Activated effector memory CD4-positive, alpha-beta T cell treated with anti-CD3 and anti-CD28 coated beads, Interleukin-2, amount 50 U/mL, for 16 hours (primary cell): ENCODE results near the gene SPRED2.

Source experiments
- DNase-seq: peaks from one replicate; pipeline ENCODE4 v3.0.0-alpha.2; 2020

Gene SPRED2, protein sequence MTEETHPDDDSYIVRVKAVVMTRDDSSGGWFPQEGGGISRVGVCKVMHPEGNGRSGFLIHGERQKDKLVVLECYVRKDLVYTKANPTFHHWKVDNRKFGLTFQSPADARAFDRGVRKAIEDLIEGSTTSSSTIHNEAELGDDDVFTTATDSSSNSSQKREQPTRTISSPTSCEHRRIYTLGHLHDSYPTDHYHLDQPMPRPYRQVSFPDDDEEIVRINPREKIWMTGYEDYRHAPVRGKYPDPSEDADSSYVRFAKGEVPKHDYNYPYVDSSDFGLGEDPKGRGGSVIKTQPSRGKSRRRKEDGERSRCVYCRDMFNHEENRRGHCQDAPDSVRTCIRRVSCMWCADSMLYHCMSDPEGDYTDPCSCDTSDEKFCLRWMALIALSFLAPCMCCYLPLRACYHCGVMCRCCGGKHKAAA

DNA sequence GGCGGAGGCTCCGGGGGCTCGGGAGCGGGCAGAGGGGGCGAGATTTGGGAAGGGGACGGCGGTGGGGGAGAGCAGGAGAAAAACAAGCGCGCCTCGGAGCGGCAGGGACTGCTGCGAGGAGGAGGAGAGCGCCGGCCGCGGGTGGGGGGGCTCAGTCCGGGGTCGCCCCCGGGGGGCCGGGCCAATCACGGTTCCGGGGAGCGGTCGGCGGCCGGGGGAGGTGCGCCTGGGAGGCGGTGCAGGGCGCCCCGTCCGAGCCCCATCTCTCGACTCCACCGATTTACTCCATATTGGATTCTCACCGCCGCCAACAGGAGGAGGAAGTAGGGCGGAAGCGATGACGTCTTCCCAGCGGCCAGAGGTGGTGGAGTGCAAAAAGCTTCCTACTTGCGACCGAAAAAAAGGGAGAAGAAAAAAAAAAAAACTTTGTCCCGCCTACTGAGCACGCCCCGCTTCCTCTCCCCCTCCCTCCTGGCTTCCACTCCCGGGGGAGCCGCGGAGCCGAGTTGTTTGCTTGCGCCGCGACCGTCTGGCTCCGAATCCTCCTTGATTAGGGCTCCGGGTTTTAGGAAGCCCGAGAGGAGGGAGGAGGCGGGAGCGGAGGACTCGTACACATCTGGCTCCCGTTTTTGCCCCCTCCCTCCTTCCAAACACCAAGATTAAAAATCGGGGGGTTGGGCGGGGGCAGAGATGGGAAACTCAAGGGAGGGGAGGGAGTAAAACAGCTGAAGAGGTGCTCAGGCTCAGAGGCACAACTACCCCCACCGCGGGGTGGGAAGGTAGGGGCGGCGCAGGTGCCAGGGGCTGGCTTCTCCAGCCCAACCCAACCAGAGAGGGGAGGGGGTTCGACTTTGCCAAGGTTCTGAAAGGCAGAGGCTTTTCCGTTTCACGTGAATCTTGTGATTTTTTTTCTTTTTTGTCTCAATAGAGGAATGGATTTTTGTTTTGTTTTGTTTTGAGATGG lies at the start of gene SPRED2:
TSS of gene SPRED2 (minus strand) at position 373 of the 964 bp plus-strand sequence. CDS start 612 bp downstream, outside the sequence.
- DNase-seq = peak; percentile 91

DNA sequence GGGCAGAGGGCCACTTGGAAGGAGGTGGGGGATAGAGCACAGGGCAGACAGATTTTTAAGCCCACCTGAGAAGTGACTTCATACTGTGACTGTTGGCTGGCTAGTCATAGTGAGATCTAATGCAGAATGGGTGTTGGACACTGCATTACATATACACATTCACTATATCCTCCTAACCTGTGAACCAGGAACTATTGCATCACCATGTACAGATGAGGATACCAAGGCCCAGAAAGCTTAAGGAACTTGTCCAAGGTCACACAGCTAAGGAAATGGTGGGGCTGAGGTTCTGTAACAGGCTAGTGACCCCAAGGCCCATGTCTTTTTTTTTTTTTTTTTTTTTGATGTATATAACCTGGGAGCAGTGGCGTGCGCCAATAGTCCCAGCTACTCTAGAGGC lies 49.6 kb upstream of the SPRED2 start:
- DNase-seq = no peak

DNA sequence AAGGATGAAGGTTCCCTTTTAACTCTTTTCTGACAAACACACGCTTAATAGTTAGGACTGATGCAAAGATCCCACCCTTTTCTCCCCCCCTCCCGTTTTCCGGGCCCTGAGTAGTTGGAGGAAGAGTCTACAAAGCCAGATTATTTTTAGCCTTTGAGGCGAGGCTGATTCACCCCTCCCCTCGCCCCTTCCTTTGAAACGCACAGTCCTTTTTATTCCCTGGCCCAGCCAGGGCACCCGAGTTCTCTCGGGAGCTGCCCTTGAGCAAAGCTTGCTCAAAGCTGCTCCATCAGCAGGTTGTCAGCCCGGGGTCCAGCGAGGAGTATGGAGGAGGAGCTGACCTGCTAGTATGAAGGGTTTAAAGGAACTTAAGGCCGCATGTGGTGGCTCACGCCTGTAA lies 47.1 kb upstream of the SPRED2 start:
- no peak for DNase-seq

- DNase-seq = no peak
Observed at GRCh38 chr2:65478498-65479135, 46.2 kb upstream of the SPRED2 start.

DNA sequence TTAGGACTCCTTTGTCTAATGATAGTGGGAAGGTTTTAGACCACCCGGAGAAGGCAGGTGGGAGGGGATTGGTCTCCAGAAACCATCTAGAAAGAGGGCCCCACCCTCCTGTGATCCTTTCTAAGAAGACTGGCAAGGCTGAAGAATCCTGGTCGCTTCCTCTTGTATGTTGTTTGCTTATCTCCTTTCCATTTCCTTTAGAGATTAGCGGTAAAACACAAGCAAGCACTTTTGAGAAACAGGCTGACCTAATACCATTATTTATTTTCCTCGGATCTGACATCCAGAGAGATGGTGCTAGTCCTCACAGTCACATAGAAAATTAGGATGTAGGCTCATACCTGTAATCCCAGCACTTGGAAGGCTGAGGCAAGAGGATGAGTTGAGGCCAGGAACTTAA lies 45.2 kb upstream of the SPRED2 start:
- DNase-seq = no peak

DNA sequence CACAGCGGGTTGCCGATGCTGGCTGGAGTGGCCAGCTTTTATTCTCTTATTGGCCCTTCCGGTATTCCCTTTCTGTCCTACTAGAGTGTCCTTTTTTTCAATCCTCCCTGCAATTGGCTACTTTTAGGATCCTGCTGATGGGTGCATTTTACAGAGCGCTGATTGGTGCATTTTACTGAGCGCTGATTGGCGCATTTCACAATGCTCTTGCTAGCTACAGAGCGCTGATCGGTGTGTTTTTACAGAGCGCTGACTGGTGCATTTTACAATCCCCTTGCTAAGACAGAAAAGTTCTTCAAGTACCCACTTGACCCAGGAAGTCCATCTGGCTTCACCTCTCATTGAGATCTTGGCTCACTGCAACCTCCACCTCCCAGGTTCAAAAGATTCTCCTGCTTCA lies 44.4 kb upstream of the SPRED2 start:
- DNase-seq = no peak

DNA sequence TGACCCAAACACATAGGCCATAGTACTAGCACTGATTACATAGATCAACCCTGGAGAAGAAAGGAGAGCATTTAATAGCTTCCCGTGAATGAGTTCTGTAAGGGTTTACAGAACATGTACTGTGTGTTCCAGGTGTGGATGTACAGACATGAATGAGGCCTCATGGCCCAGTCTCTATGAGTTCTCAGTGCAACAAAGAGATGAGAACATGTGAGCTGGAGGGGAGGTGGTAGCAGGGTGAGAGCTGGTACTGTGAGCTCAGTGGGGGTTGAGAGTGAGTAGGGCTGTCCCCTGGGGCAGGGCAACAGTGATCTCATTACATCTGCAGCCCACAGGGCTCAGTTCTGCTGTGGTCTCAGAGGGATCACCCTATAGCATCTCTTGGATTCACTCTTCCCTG lies 42.6 kb upstream of the SPRED2 start:
- DNase-seq = no peak

DNA sequence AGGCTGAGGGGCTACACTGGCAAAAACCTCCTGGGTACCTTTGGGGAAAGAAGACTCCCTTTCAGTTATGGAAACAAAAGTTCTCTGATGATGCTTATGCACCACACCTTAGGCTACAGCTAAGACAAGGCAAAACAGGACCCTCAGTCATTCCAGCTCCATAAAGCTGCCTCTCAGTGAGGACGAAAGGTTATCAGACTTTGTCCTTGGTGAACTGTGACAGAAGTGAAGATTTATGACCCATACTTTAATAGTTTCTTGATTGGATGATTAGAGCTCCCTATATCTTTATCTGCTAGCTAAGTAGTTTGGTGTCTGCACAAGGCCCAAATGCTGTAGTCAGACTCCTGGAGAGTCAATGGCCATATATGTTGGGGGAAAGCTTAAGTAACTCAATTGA lies 40.6 kb upstream of the SPRED2 start:
- no peak for DNase-seq

DNA sequence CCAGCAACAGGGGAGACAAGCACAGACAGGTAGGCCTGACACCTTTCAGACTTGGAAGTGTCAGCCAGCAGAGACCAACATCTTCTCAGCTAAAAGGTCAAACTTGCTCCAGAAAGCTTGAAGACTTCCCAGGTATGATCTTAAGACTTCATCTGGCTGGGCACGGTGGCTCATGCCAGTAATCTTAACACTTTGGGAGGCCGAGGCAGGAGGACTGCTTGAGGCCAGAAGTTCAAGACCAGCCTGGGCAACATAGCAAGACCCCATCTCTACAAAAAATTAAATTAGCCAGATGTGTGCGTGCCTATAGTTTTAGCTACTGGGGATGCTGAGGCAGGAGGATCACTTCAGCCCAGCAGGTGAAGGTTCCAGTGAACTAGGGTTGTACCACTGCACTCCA lies 39.0 kb upstream of the SPRED2 start:
- DNase-seq = no peak

DNA sequence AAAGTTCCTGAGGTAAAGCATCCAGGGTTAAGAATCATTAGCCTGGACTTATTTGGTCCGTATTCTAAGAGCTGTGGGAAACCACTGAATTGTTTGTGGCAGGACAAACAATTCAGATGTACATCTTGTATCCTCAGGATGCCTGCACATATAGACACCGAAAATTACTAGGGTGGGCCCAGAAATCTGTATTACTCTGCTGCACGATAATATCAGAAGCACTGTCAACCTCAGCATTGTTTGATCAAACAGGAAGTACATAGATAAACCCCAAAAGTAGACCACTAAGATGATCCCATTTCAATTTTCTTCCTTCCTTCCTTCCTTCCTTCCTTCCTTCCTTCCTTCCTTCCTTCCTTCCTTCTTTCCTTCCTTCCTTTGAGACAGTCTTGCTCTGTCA lies 34.2 kb upstream of the SPRED2 start:
- DNase-seq = no peak

DNA sequence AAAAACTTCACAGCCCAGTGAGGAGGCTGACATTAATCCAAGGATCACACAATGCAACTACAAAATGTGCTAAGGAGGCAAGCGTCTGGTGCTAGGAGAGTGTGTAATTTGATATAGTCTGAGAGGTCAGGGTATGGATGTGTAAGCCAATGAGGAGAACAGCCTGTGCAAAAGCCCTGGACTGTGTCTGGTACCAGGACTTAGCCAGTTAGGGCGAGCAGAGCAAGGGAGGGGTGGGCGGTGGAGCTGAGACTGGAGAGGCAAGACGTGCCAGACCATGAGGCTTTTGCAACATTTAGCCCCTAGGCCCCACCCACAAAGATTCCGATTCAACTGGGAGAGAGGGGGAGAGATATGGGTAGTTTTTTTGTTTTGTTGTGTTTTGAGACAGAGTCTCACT lies 33.5 kb upstream of the SPRED2 start:
- DNase-seq = no peak

DNA sequence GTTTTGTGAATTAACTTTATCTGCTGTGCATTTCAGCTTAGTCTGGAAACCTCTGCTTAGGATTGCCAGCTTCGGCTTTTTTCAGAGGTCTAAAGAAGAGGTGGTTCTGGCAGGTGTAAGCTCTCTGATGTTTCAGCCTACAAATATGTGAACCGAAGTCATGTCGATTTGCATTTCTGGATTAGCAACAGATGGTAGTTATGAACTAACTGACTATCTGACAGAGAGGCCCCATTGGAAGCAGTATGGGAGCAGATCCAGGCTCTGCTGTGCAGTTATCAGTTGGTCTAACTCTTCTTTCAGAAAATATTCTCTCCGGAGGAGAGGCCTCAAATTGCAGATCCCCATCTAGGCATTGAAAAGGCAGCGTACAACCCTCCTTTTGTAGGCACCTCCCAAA lies 32.7 kb upstream of the SPRED2 start:
- no peak for DNase-seq

- DNase-seq = no peak
Observed at GRCh38 chr2:65464604-65465003, 32.2 kb upstream of the SPRED2 start.

- no peak for DNase-seq
Observed at GRCh38 chr2:65458999-65459398, 26.6 kb upstream of the SPRED2 start.

GRCh38 chr2:65456886-65457285 lies 24.5 kb upstream of the SPRED2 start:
- DNase-seq = no peak

DNA sequence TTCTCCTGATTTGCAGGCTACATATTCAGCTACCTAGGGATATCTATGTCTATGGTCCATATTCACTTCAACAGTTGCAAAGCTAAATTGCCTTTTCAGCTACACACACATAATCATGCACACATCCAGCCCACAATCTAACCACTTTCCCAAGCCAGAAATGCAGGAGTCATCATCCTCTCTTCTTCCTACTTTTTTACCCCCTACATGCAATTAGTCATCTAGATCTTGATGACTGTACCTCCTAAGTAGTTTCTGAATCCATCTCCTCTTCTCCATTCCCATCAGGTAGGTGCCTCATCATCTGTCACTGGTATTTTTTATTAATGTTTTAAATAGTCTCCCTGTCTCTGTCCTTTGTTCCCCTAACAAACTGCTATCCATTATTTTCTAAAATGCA lies 23.7 kb upstream of the SPRED2 start:
- no peak for DNase-seq

DNA sequence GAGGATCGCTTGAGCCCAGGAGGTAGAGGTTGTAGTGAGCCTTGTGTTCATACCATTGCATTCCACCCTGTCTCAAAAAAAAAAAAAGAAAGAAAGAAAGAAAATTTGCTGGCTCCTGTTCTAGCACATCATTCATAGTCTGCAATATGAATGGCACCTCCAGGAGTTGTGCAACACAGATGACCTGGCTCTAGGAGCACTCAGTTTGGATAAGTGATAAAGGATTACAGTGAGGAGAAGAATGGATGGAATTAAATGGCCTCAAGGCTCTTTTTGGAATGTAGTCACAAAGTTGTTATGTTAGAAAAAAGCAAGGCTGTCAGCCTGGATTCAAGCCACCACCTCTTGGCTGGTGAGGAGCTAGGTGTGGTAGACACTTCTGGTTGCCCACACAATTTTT lies 21.5 kb upstream of the SPRED2 start:
- DNase-seq = no peak

- no peak for DNase-seq
Observed at GRCh38 chr2:65452150-65452895, 19.9 kb upstream of the SPRED2 start.

DNA sequence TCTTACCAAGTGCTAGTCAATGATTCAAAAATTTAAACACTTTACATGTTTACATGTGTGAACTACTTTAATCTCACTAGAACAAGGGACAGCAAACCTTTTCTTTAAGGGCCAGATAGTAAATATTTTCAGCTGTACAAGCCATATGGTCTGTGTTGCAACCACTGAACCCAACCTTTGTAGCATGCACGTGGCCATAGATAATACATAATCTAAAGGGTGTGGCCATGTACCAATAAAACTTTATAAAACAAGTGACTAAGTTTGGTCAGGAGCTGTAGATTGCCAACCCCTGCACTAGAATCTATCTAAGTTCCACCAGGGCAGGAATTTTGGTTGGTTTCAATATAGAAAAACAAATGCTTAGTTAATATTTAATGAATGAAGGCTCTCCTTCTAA lies 18.4 kb upstream of the SPRED2 start:
- no peak for DNase-seq

DNA sequence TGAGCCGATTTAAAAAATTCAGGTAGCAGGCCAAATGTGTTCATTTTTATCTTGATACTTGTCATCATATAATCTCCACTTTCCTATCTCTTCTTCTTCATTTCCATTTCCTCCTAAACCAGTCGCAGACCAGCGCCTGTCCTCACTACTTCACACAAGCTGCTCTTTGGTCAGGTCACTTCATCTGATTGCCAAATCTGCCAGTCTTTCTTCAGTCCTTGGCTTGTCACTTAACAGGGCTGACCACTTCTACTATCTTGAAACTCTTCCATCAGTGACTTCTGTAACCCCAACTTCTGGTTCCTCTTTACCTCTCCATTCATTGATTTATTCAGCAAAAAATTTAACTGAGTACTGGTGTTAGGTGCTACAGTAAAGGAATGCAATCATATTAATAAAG lies 18.0 kb upstream of the SPRED2 start:
- no peak for DNase-seq

DNA sequence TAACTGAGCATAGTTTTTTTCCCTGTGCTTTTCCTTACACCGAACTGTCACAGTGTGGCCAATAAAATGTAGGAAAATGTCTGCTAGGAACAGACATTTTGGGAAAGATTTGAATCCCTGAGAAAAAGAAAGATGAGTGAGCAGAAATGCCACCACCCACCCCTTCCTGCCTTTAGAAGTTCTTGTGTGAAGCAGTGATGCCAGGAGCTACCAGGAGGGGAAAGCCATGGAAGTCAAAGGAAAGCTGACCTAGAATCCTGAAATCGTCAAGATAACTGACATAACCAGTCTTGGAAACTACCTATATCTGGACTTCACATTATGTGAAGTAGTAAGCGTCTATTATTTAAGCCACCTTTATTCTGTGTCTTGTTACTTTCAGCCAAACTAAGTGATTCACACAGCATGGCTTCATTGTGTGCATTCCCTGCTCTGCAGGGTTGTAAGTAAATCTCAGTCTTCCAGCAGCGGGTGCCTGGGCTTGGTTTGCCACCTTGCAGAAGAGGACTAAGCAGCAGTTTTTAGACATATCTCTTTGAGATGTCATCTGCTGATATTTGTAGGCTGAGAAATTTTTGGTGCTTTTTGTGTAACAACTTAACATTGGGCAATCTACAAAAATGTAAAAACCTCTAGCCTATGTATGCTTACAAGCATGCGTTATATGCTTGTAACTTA lies 11.2 kb upstream of the SPRED2 start:
- DNase-seq = no peak

DNA sequence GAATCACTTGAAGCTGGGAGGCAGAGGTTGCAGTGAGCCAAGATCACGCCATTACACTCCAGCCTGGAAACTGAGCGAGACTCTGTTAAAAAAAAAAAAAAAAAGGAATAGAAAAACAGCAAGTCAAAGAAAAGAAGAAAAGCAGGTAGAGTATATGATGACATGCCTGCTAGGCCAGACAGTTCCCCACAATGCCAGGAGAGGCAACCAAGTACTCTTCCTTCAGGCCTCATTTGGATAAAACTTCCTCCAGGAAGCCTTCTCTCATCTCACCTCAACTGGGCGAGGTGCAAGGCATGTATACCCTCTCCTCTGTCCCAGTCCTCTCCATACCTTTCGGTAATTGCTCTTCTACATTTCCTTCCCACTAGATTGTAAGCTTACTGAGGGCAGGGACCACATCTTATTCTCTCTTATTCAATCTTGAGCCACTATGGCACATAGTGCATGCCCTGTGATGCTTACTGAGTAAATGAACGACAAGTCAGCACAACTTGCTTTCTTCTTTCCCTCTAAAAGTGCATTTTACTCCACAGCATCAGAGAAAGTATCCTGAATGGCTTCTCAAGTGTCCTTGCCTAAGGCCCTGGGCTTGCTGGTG lies 10.1 kb upstream of the SPRED2 start:
- no peak for DNase-seq
